Esophagus squamous epithelium (tissue), 5 donors: ENCODE data around the gene CRADD. TPM values are rescaled to one million over a fixed set of nuclear protein-coding genes. Genes with fewer than 3 reads are reported as not detected.
"Not testable (repeated sequence)": the region's sequence is repeated elsewhere in the genome, so short reads cannot be mapped to it uniquely, and the experiment has no call there.

Experiments used
- DNase-seq: peaks from one replicate; lab custom pipeline; 2025; lab: John Stamatoyannopoulos, UW
- H3K27ac ChIP-seq, 4 donors: fragments of 200-600 bp; sonication (generic); one replicate each; pipeline ENCODE4 v1.5.1; 2016 to 2019; ENCODE audit warnings: mild to moderate bottlenecking in 1 of 4
- H3K27me3 ChIP-seq, 4 donors: fragments of 200-600 bp; sonication (generic); 1 replicate in 3 of 4; 2 replicates in 1 of 4; pipeline versions ENCODE4 v1.5.1 to v1.6.0; 2017 to 2021; ENCODE audit warnings: antibody characterized with exemption in 1 of 4
- H3K36me3 ChIP-seq, 3 donors: fragments of 200-600 bp; sonication (generic); one replicate each; pipeline ENCODE4 v1.5.1; 2016 to 2019
- H3K4me1 ChIP-seq, 3 donors: fragments of 200-600 bp; sonication (generic); one replicate each; pipeline ENCODE4 v1.5.1; 2017 to 2019
- H3K4me3 ChIP-seq, 4 donors: fragments of 200-600 bp; sonication (generic); 1 replicate in 3 of 4; 2 replicates in 1 of 4; pipeline ENCODE4 v1.5.1; 2016 to 2019; ENCODE audit warnings: mild to moderate bottlenecking in 2 of 4, moderate library complexity in 1 of 4
- H3K9me3 ChIP-seq, 3 donors: fragments of 200-600 bp; sonication (generic); one replicate each; pipeline ENCODE4 v1.5.1; 2016 to 2019
- POLR2A ChIP-seq, 4 donors: fragments of 450-650 bp; IDR thresholded peaks; one replicate each; pipeline ENCODE4 v1.6.1; 2017; ENCODE audit warnings: antibody characterized with exemption in 4 of 4, mild to moderate bottlenecking in 4 of 4, moderate library complexity in 3 of 4
- WGBS, 2 donors: methylation state at CpG; one replicate each; pipeline ENCODE4 v1.1.5; 2018; 5-methylcytosine and 5-hydroxymethylcytosine counted together
- intact Hi-C: fragments of 100-400 bp; cut with DNase I; formaldehyde crosslinking; loops from one replicate; pipeline ENCODE4 v1.15.0; 2022
- total RNA-seq, 4 donors: library from RNA; depleted of rRNA; stranded (reverse); fragments of >200 nt; gene quantifications; one replicate each; pipeline ENCODE4 v1.1.0, GENCODE V29; 2016
- TF ChIP-seq, protein P1 (sequence below), 6 experiments: fragments of 450-650 bp in 4 of 6; fragments of 200-600 bp in 2 of 6; sonication (generic) in 2 of 6; IDR thresholded peaks; one replicate each; pipeline ENCODE4 v1.5.1; 2016 to 2019; ENCODE audit warnings: antibody characterized with exemption in 6 of 6, mild to moderate bottlenecking in 4 of 6, moderate library complexity in 4 of 6
- donor health status: DM: yes; HTN: yes; CAD: no.

The CRADD gene
- total RNA-seq, 4 donors from 2014 or later = 20.2 to 22.9 (median 21.7) TPM

- peaks cover 0 to 7% (median 0%) of the 10 kb centered on the region in 3 donors for H3K4me1 ChIP-seq
- no peak overlapping the region for H3K27ac ChIP-seq
- no peaks in the 10 kb centered on the region for H3K9me3 ChIP-seq
- no peaks in the 10 kb centered on the region for H3K36me3 ChIP-seq
- intact Hi-C loops = no loop called here
- TF ChIP-seq POLR2A (IDR thresholded peaks at IDR 0.05) = no peak
- TF ChIP-seq, protein P1, sequence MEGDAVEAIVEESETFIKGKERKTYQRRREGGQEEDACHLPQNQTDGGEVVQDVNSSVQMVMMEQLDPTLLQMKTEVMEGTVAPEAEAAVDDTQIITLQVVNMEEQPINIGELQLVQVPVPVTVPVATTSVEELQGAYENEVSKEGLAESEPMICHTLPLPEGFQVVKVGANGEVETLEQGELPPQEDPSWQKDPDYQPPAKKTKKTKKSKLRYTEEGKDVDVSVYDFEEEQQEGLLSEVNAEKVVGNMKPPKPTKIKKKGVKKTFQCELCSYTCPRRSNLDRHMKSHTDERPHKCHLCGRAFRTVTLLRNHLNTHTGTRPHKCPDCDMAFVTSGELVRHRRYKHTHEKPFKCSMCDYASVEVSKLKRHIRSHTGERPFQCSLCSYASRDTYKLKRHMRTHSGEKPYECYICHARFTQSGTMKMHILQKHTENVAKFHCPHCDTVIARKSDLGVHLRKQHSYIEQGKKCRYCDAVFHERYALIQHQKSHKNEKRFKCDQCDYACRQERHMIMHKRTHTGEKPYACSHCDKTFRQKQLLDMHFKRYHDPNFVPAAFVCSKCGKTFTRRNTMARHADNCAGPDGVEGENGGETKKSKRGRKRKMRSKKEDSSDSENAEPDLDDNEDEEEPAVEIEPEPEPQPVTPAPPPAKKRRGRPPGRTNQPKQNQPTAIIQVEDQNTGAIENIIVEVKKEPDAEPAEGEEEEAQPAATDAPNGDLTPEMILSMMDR (IDR thresholded peaks at IDR 0.05) = no peak
- no peaks in the 10 kb centered on the region for H3K27me3 ChIP-seq
- H3K4me3 ChIP-seq = no peak overlapping the region
- DNase-seq = no peak
These were observed 116.8 kb downstream of the CRADD start for GRCh38 chr12:93793983-93794382.

DNA sequence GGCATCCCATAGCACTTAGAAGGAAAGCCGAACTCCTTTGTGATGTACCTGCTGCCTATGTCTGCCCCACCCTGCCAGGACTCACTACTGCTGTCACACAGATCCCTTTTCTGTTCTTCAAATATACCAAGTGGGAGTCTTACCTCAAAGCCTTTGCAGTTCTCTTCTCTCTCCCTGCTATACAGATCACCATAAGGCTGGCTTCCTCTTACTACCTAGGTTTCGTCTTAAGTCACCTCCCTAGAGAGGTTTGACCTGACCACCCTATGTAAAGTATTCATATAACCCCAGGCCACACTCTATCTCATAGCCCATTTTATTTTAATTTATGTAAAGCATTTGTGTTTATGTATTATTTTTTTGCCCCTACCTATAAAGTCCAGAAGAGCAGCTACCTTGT lies 117.6 kb downstream of the CRADD start:
- H3K36me3 ChIP-seq = no peaks in the 10 kb centered on the region
- H3K4me1 ChIP-seq = peaks cover 0 to 7% (median 0%) of the 10 kb centered on the region in 3 donors
- no peak for DNase-seq
- H3K27me3 ChIP-seq = no peaks in the 10 kb centered on the region
- 87 to 91% methylated on average over 2 of the region's 2 CpGs for WGBS, 2 donors
- H3K4me3 ChIP-seq = no peak overlapping the region
- H3K9me3 ChIP-seq = no peaks in the 10 kb centered on the region
- intact Hi-C loops = no loop called here
- no peak overlapping the region for H3K27ac ChIP-seq
- TF ChIP-seq, protein P1 (IDR thresholded peaks at IDR 0.05) = no peak
- TF ChIP-seq POLR2A (IDR thresholded peaks at IDR 0.05) = no peak

DNA sequence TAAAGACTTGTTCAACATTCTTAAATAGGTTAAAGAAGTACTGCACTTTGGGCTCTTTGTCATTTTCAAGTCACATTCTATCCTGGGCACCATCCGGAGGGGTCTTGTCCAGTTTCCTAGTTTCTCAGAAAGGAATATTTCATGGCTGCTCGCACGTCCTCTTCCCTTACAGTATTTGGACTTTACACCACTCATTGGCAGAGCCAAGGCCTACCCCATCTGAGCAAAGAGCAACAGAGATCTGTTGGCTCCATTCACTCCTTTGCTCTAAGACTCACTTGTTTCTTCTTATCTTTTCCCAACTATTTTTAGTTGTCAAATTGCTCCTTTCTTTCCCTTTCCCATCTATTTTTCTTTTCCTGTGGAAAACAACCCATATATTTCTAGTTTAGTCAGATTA lies 118.2 kb downstream of the CRADD start:
- intact Hi-C loops = no loop called here
- no peak overlapping the region for H3K4me3 ChIP-seq
- no peaks in the 10 kb centered on the region for H3K27me3 ChIP-seq
- H3K9me3 ChIP-seq = no peaks in the 10 kb centered on the region
- TF ChIP-seq, protein P1 (IDR thresholded peaks at IDR 0.05) = no peak
- no peak for TF ChIP-seq POLR2A (IDR thresholded peaks at IDR 0.05)
- H3K27ac ChIP-seq = no peak overlapping the region
- 90 to 95% methylated on average over 3 of the region's 3 CpGs for WGBS, 2 donors
- H3K4me1 ChIP-seq = peaks cover 0 to 7% (median 0%) of the 10 kb centered on the region in 3 donors
- H3K36me3 ChIP-seq = no peaks in the 10 kb centered on the region
- no peak for DNase-seq

DNA sequence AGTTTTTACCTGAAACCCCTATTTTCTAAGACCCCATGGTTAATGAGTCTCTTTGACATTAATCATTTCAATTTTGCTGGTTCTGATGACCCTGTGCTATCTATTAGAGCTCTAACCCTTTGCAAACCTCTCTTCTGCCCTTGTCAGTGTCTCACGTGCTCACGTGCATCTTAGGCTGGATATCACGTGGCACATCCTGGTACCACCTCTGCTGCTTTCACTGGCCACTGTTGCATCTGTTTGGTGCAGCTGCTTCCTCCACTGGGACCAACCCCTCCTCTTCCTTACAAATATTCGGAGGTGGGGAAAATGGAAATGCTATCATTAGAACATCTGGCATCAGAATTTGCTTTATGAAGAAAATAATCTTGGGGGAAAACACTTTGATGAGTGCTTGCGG lies 119.6 kb downstream of the CRADD start:
- DNase-seq = no peak
- Histone ChIP-seq H3K36me3 (no peaks in the 10 kb centered on the region), H3K27ac (no peak overlapping the region), H3K4me1 (no peaks in the 10 kb centered on the region), H3K4me3 (no peak overlapping the region), H3K27me3 (no peaks in the 10 kb centered on the region), H3K9me3 (no peaks in the 10 kb centered on the region)
- WGBS, 2 donors = 64 to 91% methylated on average over 4 to 5 of the region's 5 CpGs
- intact Hi-C loops = no loop called here
- TF ChIP-seq POLR2A (IDR thresholded peaks at IDR 0.05) = no peak
- TF ChIP-seq, protein P1 (IDR thresholded peaks at IDR 0.05) = no peak

- 42 to 52% methylated on average over 2 to 3 of the region's 3 CpGs for WGBS, 2 donors
- H3K36me3 ChIP-seq = no peaks in the 10 kb centered on the region
- TF ChIP-seq POLR2A (IDR thresholded peaks at IDR 0.05) = no peak
- TF ChIP-seq, protein P1 (IDR thresholded peaks at IDR 0.05) = no peak
- DNase-seq = no peak
- peaks cover 4 to 13% (median 11%) of the 10 kb centered on the region in 3 donors for H3K4me1 ChIP-seq
- H3K27me3 ChIP-seq = no peaks in the 10 kb centered on the region
- intact Hi-C loops = no loop called here
- no peaks in the 10 kb centered on the region for H3K9me3 ChIP-seq
- no peak overlapping the region for H3K4me3 ChIP-seq
- H3K27ac ChIP-seq = no peak overlapping the region
These were observed 121.3 kb downstream of the CRADD start for GRCh38 chr12:93798279-93799151.

DNA sequence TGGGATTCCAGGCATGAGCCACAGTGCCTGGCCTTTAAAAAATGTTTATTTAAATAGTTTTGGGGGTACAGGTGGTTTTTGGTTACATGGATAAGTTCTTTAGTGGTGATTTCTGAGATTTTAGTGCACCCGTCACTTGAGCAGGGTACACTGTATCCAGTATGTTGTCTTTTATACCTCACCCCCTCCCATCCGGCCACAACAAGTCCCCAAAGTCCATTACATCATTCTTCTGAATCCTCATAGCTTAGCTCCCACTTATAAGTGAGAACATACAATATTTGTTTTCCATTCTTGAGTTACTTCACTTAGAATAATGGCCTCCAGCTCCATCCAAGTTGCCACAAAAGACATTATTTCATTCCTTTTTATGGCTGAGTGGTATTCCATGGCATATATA lies 124.5 kb downstream of the CRADD start:
- intact Hi-C loops, H3K27me3 ChIP-seq, DNase-seq, H3K4me3 ChIP-seq, H3K9me3 ChIP-seq, H3K36me3 ChIP-seq, H3K27ac ChIP-seq: not testable (repeated sequence)
- 97 to 100% methylated on average over 2 of the region's 2 CpGs for WGBS, 2 donors
- H3K4me1 ChIP-seq = peaks cover 4 to 40% (median 27%) of the 10 kb centered on the region in 3 donors
